ENCODE data around the gene IMPA2.

DNA sequence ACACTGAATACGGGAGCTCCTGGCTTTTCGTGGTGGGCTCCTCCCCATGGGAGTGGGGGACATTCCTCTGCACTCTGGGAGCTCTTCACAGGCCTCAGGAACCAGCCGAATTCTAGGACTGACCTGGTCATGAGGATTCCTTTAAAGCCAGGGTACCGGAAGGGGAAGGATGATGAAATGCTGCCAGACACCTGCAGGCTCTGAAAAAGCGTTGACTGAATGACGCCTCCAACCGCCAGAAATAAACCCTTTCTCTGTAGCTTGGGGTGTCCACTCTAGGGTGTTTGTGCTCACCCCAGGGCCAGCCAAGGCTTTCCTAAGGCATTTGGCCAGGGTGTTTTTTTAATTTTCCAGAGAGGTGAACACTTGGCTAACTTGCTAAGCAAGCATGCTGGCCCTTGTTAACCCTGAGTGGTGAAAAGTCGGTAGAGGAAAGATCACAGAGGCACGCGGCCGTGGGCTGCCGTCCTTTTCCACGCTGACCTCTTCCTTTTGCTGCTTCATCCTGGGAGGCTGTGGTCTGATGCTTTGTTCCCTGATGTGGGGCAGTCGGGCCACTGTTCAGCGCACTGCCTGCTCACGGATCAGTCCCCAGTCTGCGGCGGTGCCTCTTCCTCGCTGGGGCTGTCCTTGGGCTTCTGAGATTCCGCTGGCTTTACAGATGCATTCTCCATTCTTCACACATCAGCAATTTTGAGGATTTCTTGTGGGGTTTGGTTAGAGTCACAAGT is 32.0 kb downstream of the IMPA2 start:
- no peak for TF ChIP-seq EZH2 (IDR thresholded peaks at IDR 0.05; ENCODE audit: low read depth, low read length, severe bottlenecking)
- TF ChIP-seq TAF1 (IDR thresholded peaks at IDR 0.05; ENCODE audit: low read depth, low read length), result no peak
- no peak for TF ChIP-seq BACH1 (IDR thresholded peaks at IDR 0.05; ENCODE audit: low read length)
- no peak for TF ChIP-seq CTCF (IDR thresholded peaks at IDR 0.05; ENCODE audit: control extremely low read depth in 1 of 3, insufficient read depth in 1 of 3, low read depth in 1 of 3, low read length in 3 of 3)
- no peak for TF ChIP-seq ZNF274 (IDR thresholded peaks at IDR 0.05; ENCODE audit: borderline replicate concordance, extremely low read depth, low read length)
- no peak for TF ChIP-seq SP2 (IDR thresholded peaks at IDR 0.05; ENCODE audit: low read length)

Data from H1 (cell line).